Measurements from ENCODE around the gene EVX1.

EVX1 gene

GRCh38 chr7:27242555-27243339 lies at the start of gene EVX1:
Gene EVX1, plus strand, starts transcription at chr7:27242802. Its CDS starts 229 bp downstream, at chr7:27243031.
- no peak for DNase-seq (ENCODE audit: low read depth in 4 of 4, low spot score in 1 of 4)

DNA sequence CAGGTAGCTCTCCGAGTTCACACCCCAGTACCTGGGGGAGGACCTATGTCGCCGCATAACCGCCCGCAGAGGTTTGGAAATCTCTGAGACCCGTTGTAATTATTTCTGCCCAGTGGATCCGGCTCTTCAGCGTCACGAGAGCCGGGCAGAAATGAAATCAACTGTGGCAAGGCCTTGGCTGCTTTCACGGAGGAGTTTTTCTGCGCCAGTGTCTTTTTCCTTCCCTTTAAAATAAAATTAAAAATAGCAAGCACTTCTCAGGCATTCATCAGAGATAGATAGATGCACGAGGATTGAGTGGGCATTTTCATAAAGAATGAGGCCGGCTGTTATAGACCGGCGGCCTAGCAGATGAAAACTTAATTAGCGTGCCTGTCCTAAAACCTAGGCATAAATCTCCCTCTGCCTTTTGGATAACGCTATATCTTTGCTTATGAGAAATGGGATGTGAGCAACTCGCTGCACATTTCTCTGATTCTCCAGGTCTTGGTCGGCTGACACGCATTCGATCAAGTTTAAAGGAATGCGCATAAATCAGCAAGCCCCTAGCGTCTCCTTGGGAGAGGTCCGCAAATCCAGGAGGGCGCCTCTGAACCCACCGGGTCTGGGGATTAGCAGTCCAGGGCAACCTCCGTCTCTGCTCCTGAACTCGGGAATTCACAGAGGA lies 49.1 kb upstream of the EVX1 start:
- DNase-seq (ENCODE audit: low read depth in 4 of 4, low spot score in 1 of 4) = no peak

DNA sequence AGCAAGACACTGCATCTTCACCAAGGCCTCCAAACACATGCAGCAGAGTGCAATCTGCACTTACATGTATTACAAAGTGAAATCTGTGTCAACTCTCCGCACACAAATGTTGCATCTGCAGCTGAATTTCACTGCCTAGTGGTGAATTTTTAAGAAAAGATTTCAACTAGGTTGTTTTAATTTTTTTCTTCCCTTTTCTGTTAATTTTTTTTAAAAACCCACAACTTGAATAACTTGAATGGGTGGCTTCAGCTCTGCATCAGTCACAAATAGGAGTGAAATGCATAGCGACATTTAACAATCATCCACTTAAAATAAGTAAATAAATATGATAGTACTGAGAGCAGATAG lies 48.6 kb upstream of the EVX1 start:
- no peak for DNase-seq (ENCODE audit: low read depth in 4 of 4, low spot score in 1 of 4)

DNA sequence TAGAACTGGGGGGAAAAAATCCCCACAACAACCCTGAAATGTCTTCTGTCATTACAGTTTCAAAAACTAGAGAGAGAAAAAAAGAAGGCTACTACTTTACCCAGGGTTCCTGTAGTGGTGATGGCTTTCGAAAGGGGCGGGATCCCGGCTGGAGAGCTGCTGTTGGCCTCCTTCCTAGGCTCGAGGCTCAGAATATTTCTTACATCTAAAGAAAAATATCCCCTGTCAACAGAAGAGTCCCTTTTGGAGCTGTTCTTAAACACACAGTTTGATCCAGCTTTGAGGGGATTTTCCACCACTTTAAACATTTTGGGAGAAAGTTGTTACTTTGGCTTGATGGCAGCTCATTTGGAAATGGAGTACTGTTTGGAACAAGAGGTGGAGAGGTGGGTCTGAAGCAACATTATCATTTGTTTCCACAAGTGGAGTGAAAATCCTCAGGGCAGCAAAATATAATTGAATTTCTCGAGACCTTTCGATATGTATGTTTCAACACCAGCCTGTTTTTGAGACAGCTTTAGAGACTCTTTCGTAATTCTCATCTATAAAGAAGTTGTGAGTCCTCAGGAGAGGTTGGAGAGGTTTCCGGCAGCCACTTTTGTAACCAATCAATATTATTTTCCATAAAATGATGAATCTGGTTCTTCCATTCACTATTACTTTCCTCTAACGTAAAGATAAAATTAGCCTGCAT lies 47.8 kb upstream of the EVX1 start:
- DNase-seq (ENCODE audit: low read depth in 4 of 4, low spot score in 1 of 4) = no peak

DNA sequence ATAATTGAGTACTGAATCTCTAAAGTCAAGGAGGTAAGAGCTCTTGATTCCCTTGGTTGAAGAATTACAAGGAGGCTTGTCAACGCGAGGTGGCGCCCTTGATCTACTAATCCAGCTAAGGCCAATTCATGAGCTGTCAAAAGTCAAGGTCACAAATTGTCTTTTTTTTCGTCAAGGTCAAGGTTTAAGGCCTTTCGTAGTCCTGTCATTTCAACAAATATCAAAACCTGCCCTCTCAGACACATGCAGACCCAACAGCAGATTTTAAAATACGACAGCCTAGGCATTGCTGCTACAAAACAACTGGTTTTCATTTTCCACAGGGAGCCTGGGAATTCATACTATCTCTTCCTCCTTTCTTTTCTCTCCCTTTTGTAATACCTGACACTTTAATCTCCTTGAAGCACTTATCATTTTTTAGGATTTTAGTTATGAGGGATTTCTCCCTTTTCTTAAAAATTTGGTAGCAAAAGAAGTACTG lies 46.3 kb upstream of the EVX1 start:
- peak; percentile 72 to 75 (median 74) for DNase-seq (ENCODE audit: low read depth in 4 of 4, low spot score in 1 of 4)

- DNase-seq (ENCODE audit: low read depth in 4 of 4, low spot score in 1 of 4) = no peak
Measured at GRCh38 chr7:27197137-27198042, 45.2 kb upstream of the EVX1 start.

DNA sequence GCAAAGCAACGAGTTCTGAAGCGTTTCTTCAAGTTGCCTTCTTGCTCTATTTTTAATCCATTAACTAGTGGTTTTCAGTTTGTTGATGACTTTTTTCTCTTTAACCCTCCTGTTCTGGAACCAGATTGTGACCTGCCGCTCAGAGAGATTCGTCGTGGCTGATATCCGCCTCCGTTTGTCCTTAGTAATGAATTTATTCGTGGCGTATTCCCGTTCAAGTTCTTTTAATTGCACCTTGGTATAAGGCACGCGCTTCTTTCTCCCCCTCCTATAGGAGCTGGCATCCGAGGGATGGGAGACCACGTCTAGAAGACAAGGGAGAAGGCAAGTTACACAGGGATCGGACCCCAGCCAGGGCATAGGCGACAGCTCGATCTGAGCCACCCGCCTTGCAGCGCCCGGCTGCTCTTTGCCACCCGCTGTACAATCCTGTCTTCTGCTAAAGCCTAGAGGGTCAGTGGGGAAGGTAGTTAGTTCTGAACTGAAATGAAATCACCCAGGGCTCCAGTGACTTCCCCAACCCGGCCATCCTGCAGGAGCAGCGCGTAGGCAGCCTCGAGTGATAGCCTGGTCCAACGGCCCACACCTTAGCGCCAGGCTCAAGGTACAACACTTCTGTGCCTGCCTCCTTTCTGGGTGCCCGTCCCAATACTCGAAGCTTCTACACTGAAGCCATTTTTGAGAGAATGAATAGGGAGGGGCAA lies 44.3 kb upstream of the EVX1 start:
- DNase-seq (ENCODE audit: low read depth in 4 of 4, low spot score in 1 of 4) = no peak

GRCh38 chr7:27198871-27199801 lies 43.5 kb upstream of the EVX1 start:
- DNase-seq (ENCODE audit: low read depth in 4 of 4, low spot score in 1 of 4) = no peak

- no peak for DNase-seq (ENCODE audit: low read depth in 4 of 4, low spot score in 1 of 4)
Measured at GRCh38 chr7:27199849-27200760, 42.5 kb upstream of the EVX1 start, which contains the start of gene HOXA13. Gene HOXA13, minus strand, starts transcription at chr7:27200091. Its CDS starts 14 bp downstream, at chr7:27200077.

- DNase-seq (ENCODE audit: low read depth in 4 of 4, low spot score in 1 of 4) = no peak
Measured at GRCh38 chr7:27200761-27201579, 41.6 kb upstream of the EVX1 start.

DNA sequence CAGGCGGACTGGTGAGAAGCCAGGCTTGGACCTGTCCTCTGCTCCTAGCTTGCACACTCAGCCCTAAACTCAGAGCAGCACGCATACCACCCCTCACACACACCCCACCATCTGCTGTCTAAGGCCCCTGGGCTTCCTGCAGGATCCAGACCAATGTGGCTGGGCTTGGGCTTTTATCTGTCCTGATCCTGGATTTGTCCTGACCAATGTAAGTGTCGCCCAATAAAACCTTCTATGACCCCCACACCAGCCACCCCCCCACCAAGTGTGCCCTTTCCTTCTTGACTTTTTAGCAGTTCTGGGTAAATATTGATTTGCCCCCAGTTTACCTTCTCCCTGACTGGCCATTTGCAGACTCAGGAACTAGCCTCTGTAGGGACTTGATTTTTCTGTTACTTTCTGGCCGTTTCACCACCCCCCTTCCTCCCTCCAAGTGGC lies 41.0 kb upstream of the EVX1 start:
- DNase-seq (ENCODE audit: low read depth in 4 of 4, low spot score in 1 of 4) = no peak

- DNase-seq (ENCODE audit: low read depth in 4 of 4, low spot score in 1 of 4) = no peak
Measured at GRCh38 chr7:27202018-27202861, 40.4 kb upstream of the EVX1 start.

GRCh38 chr7:27202862-27203134 lies 39.8 kb upstream of the EVX1 start:
- DNase-seq (ENCODE audit: low read depth in 4 of 4, low spot score in 1 of 4) = no peak

DNA sequence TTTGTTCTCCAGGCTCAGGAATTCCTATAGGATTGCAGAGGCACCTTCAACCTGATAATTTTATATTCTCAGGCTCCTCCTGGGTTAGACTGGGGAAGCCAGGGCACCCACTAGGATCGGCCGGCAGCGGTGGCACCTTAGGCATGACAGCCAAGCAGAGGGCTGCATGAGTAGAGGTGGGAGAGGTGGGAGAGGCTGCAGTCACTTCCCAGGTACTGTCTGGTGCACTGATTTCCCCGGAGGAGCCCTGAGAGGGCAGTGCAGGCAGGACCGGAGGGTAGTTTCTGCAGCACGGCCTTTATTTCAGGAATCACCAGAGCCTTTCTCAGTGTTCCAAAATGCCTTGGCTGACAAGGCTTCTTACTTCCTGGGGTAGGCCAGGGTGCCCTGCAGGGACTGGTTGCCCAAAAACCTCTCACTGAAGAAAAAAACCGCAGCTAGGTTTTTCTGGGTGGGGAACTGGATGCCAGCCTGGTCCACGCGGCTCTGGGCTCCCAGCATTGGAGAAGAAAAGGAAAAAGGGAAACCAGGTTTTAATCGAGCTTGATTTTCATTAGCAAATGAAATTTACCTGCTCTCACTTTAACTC lies 39.1 kb upstream of the EVX1 start:
- DNase-seq (ENCODE audit: low read depth in 4 of 4, low spot score in 1 of 4) = no peak

DNA sequence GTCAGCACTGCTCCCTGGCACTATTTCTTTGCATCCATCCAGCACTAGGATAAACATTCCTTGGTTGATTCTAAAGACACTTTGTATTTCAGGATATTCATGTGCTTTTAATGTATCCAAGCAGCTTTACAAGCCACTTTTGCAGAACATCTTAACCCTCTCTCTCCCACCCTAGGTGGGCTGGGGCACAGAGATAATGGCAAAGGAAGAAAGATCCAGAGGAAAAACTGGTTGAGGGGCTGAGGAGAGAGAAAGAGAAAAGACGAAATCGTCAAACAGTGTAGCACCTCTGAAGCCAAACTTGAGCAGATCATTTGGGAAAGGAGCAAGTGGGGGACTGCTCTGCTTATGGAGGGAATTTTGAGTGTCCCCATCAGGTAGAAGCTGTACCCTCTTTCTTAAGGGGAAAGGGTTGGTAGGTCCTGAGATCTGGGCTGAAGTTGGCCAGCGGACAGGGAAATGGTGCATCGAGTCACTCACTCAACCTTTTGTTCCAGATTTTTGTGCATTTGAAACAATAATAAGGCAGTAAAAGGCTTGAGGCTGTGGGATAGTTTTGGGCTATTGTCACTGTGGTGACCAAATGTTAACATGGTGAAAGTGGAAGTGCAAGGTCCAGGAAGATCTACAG lies 38.5 kb upstream of the EVX1 start:
- no peak for DNase-seq (ENCODE audit: low read depth in 4 of 4, low spot score in 1 of 4)

- no peak for DNase-seq (ENCODE audit: low read depth in 4 of 4, low spot score in 1 of 4)
Measured at GRCh38 chr7:27204851-27205322, 37.7 kb upstream of the EVX1 start.

Measured in stimulated activated CD4-positive, alpha-beta T cell treated with anti-CD3 and anti-CD28 coated beads, Interleukin-1b, Interleukin-23, amount 100 ng/mL, for 24 hours (primary cell).